PC-9 (cell line): ENCODE measurements around the gene NDST4. TPM values are rescaled to one million over a fixed set of nuclear protein-coding genes. Genes with fewer than 3 reads are reported as not detected.

ENCODE experiments used
- BruUV-seq: library from RNA; stranded (reverse); fragments of 400-500 nt; replicated peaks from 2 replicates; lab custom pipeline; 2021; lab: Mats Ljungman, UMichigan
- CTCF ChIA-PET: fragments of 300-600 bp; sonication (Branson Sonifier 250); formaldehyde crosslinking; loops from one replicate; lab custom pipeline; 2022; ENCODE audit warnings: antibody characterized with exemption; lab: Charles Lee
- POLR2A ChIA-PET: fragments of 300-600 bp; sonication (Branson Sonifier 250); formaldehyde crosslinking; loops from one replicate; lab custom pipeline; 2022; ENCODE audit warnings: antibody characterized with exemption; ENCODE audit not compliant: unreplicated experiment; lab: Charles Lee
- DNase-seq, 2 experiments: peaks; one replicate each; pipeline versions ENCODE4 v3.0.0 to v3.0.0-alpha.2; 2015 to 2022; ENCODE audit warnings: mixed read lengths in 1 of 2
- H2AFZ ChIP-seq: fragments of 200-600 bp; sonication (generic); 2 replicates; pipeline ENCODE4 v1.8.1; 2017; ENCODE audit warnings: antibody characterized with exemption
- H3F3A ChIP-seq: fragments of 200-600 bp; sonication (generic); 2 replicates; pipeline ENCODE4 v1.8.1; 2017; ENCODE audit warnings: antibody characterized with exemption, mild to moderate bottlenecking, low read depth; ENCODE audit not compliant: insufficient read depth
- H3K27ac ChIP-seq: fragments of 200-600 bp; sonication (generic); 2 replicates; pipeline ENCODE4 v1.6.1; 2016; ENCODE audit warnings: mixed run types
- H3K27me3 ChIP-seq: fragments of 200-600 bp; sonication (generic); 2 replicates; pipeline ENCODE4 v1.6.1; 2016; ENCODE audit warnings: low read depth, mixed run types; ENCODE audit not compliant: insufficient read depth
- H3K36me3 ChIP-seq: fragments of 200-600 bp; sonication (generic); 2 replicates; pipeline ENCODE4 v1.6.1; 2016; ENCODE audit warnings: low read depth, mixed run types
- H3K4me1 ChIP-seq: fragments of 200-600 bp; sonication (generic); replicated peaks from 2 replicates; pipeline ENCODE4 v1.6.1; 2016; ENCODE audit warnings: mixed run types; ENCODE audit not compliant: insufficient read depth
- H3K4me2 ChIP-seq: fragments of 200-600 bp; sonication (generic); 2 replicates; pipeline ENCODE4 v1.6.1; 2017; ENCODE audit warnings: mixed run types
- H3K4me3 ChIP-seq: fragments of 200-600 bp; sonication (generic); 2 replicates; pipeline ENCODE4 v1.6.1; 2016; ENCODE audit warnings: mixed run types
- H3K79me2 ChIP-seq: fragments of 200-600 bp; sonication (generic); 2 replicates; pipeline ENCODE4 v1.6.1; 2017; ENCODE audit warnings: low read depth, mixed run types
- H3K9me2 ChIP-seq: fragments of 200-600 bp; sonication (generic); 2 replicates; pipeline ENCODE4 v1.8.1; 2017; ENCODE audit warnings: mild to moderate bottlenecking; ENCODE audit not compliant: insufficient read depth
- H3K9me3 ChIP-seq: fragments of 200-600 bp; sonication (generic); 2 replicates; pipeline ENCODE4 v1.8.1; 2016; ENCODE audit warnings: low read depth; ENCODE audit not compliant: insufficient read depth
- H4K20me1 ChIP-seq: fragments of 200-600 bp; sonication (generic); 2 replicates; pipeline ENCODE4 v1.8.1; 2017; ENCODE audit not compliant: insufficient read depth
- EZH2 ChIP-seq: fragments of 200-600 bp; sonication (generic); IDR thresholded peaks from 2 replicates; pipeline ENCODE4 v1.8.0; 2017; ENCODE audit warnings: antibody characterized with exemption, low read depth
- intact Hi-C: fragments of 100-400 bp; cut with micrococcal nuclease; formaldehyde crosslinking; loops from one replicate; pipeline ENCODE4 v1.10.0; 2022; ENCODE audit not compliant: unreplicated experiment
- total RNA-seq: library from RNA; stranded (reverse); gene quantifications from 2 replicates; pipeline ENCODE4 v1.2.3, GENCODE V29; 2021
- TF ChIP-seq, protein P1 (sequence below): fragments of 200-600 bp; sonication (generic); conservative IDR thresholded peaks from 2 replicates; pipeline ENCODE4 v1.6.1; 2017; ENCODE audit warnings: mixed run types, antibody characterized with exemption, mild to moderate bottlenecking, moderate library complexity

Gene NDST4
- total RNA-seq, 1 experiment from 2014 or later: not detected

DNA sequence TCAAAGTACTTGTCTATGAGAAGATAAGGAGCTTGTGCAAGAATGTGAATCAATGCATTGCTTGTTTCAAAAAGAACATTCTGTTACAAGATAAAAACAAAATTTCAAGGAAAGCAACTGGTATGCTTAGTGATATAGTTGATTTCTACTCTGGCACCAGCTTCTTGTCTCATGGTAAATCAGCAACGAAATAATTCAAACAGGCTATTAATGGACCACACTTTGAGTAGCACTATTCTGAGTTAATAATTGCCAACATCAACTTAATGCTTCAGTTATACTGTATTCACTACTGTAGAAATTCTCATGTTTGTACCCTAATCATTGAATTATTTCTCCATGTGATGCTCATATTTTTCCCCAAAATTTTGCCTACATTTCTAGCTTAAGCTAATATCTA lies 252.6 kb downstream of the NDST4 start:
- Histone ChIP-seq H2AFZ (no peak overlapping the region), H3K4me3 (no peak overlapping the region), H3K4me1 (no peaks in the 10 kb centered on the region), H3K36me3 (no peaks in the 10 kb centered on the region), H3K27ac (no peak overlapping the region), H3F3A (no peaks in the 10 kb centered on the region), H4K20me1 (no peaks in the 10 kb centered on the region), H3K9me3 (no peaks in the 10 kb centered on the region), H3K79me2 (no peaks in the 10 kb centered on the region), H3K4me2 (no peak overlapping the region), H3K9me2 (no peaks in the 10 kb centered on the region), H3K27me3 (no peaks in the 10 kb centered on the region)
- intact Hi-C loops: no loop called here
- ChIA-PET CTCF (no interaction called here), POLR2A (no interaction called here)
- no peak for DNase-seq
- no TSS peak for BruUV-seq
- TF ChIP-seq, protein P1, sequence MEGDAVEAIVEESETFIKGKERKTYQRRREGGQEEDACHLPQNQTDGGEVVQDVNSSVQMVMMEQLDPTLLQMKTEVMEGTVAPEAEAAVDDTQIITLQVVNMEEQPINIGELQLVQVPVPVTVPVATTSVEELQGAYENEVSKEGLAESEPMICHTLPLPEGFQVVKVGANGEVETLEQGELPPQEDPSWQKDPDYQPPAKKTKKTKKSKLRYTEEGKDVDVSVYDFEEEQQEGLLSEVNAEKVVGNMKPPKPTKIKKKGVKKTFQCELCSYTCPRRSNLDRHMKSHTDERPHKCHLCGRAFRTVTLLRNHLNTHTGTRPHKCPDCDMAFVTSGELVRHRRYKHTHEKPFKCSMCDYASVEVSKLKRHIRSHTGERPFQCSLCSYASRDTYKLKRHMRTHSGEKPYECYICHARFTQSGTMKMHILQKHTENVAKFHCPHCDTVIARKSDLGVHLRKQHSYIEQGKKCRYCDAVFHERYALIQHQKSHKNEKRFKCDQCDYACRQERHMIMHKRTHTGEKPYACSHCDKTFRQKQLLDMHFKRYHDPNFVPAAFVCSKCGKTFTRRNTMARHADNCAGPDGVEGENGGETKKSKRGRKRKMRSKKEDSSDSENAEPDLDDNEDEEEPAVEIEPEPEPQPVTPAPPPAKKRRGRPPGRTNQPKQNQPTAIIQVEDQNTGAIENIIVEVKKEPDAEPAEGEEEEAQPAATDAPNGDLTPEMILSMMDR: no peak
- no peak for TF ChIP-seq EZH2

DNA sequence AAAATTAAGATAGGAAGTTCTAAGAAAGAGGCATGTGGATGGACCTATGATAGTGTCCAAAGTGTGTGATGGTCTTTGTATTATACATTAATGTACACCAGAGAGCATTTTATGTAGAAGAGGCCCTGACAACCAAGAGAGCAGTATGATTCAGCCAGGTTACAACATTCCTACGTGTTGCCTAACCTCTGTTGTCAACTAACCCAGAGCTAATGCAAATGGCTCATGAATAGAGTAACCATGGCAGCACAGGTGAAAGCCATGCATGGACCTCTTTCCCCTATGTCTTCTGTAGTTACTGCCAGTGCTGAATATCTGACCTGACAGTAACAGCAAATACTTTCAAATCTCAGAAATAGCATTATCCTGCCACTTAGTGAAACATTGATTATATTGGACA lies 255.6 kb downstream of the NDST4 start:
- Histone ChIP-seq H3K27me3 (no peaks in the 10 kb centered on the region), H3K36me3 (no peaks in the 10 kb centered on the region), H4K20me1 (no peaks in the 10 kb centered on the region), H3K79me2 (no peaks in the 10 kb centered on the region), H3K4me2 (no peak overlapping the region), H2AFZ (no peak overlapping the region), H3K9me2 (no peaks in the 10 kb centered on the region), H3K9me3 (no peaks in the 10 kb centered on the region), H3K4me1 (no peaks in the 10 kb centered on the region), H3K4me3 (no peak overlapping the region), H3K27ac (no peak overlapping the region), H3F3A (no peaks in the 10 kb centered on the region)
- ChIA-PET POLR2A (no interaction called here), CTCF (no interaction called here)
- BruUV-seq: no TSS peak
- TF ChIP-seq, protein P1: no peak
- no peak for TF ChIP-seq EZH2
- DNase-seq: no peak
- intact Hi-C loops: no loop called here

DNA sequence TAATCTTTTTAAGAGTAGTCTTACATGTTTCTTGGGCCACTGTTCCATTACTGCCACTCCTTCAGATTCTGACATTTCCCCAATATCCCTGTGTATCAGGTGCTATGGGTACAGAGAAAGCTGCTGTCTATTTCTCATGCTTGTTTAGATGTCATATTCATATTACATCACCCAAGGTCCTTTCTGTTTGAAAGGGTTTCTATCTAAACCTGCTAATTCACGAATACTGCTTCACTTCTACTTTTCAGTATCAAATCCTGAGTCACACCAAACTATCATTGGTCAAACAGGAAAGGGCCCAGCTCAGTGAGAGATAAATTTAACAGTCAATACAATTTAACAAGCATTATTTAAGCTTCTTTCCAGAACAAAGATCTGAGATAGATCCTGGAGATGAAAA lies 273.4 kb downstream of the NDST4 start:
- Histone ChIP-seq H3F3A (no peaks in the 10 kb centered on the region), H2AFZ (no peak overlapping the region), H3K4me2 (no peak overlapping the region), H3K27ac (no peak overlapping the region), H3K4me3 (no peak overlapping the region), H3K27me3 (no peaks in the 10 kb centered on the region), H3K79me2 (no peaks in the 10 kb centered on the region), H3K9me2 (no peaks in the 10 kb centered on the region), H3K36me3 (no peaks in the 10 kb centered on the region), H3K9me3 (no peaks in the 10 kb centered on the region), H4K20me1 (no peaks in the 10 kb centered on the region), H3K4me1 (no peaks in the 10 kb centered on the region)
- DNase-seq: no peak
- POLR2A ChIA-PET: no interaction called here
- CTCF ChIA-PET: no interaction called here
- TF ChIP-seq EZH2: no peak
- TF ChIP-seq, protein P1: no peak
- intact Hi-C loops: no loop called here
- BruUV-seq: no TSS peak
